Measurements from ENCODE around the gene MSI2.
A peak's percentile ranks its signal among the peaks of the same experiment; 100 is the strongest.

The MSI2 gene

GRCh38 chr17:57343717-57344116 is 87.4 kb downstream of the MSI2 start:
- peaks cover 89% of the 10 kb centered on the region for H3K36me3 ChIP-seq (ENCODE audit: insufficient read depth, low read length)
- H3F3A ChIP-seq (ENCODE audit: insufficient read depth, low read length), result no peaks in the 10 kb centered on the region
- H2AFZ ChIP-seq (ENCODE audit: low read length), result no peak overlapping the region
- no peak overlapping the region for H3K4me3 ChIP-seq (ENCODE audit: low read depth, low read length, poor library complexity, severe bottlenecking)
- H3K9ac ChIP-seq (ENCODE audit: low read length), result no peak overlapping the region
- no peaks in the 10 kb centered on the region for H3K9me2 ChIP-seq (ENCODE audit: low read depth, low read length)
- TF ChIP-seq CTCF (IDR thresholded peaks at IDR 0.05; ENCODE audit: low read length), result no peak
- no peak for TF ChIP-seq EZH2 (IDR thresholded peaks at IDR 0.05; ENCODE audit: borderline replicate concordance, low read length)
- no peaks in the 10 kb centered on the region for H4K20me1 ChIP-seq (ENCODE audit: insufficient read depth, low read length)
- peaks cover 38% of the 10 kb centered on the region for H3K4me1 ChIP-seq (ENCODE audit: insufficient read depth, low read length, severe bottlenecking)
- H3K79me2 ChIP-seq (ENCODE audit: insufficient read depth, low read length), result peaks cover 59% of the 10 kb centered on the region
- no peaks in the 10 kb centered on the region for H3K9me3 ChIP-seq (ENCODE audit: low read length)
- no peaks in the 10 kb centered on the region for H3K27me3 ChIP-seq (ENCODE audit: insufficient read depth, low read length)
- no peak overlapping the region for H3K27ac ChIP-seq (ENCODE audit: low read depth, low read length, poor library complexity, severe bottlenecking)
- no peak overlapping the region for H3K4me2 ChIP-seq (ENCODE audit: low read length)

- Histone ChIP-seq H3K36me3 (ENCODE audit: insufficient read depth, low read length) (peaks cover 91% of the 10 kb centered on the region), H2AFZ (ENCODE audit: low read length) (no peak overlapping the region), H3K4me1 (ENCODE audit: insufficient read depth, low read length, severe bottlenecking) (peaks cover 33% of the 10 kb centered on the region), H3K27me3 (ENCODE audit: insufficient read depth, low read length) (no peaks in the 10 kb centered on the region), H4K20me1 (ENCODE audit: insufficient read depth, low read length) (no peaks in the 10 kb centered on the region), H3F3A (ENCODE audit: insufficient read depth, low read length) (no peaks in the 10 kb centered on the region), H3K27ac (ENCODE audit: low read depth, low read length, poor library complexity, severe bottlenecking) (no peak overlapping the region), H3K9me2 (ENCODE audit: low read depth, low read length) (no peaks in the 10 kb centered on the region), H3K79me2 (ENCODE audit: insufficient read depth, low read length) (peaks cover 58% of the 10 kb centered on the region), H3K9ac (ENCODE audit: low read length) (no peak overlapping the region), H3K4me2 (ENCODE audit: low read length) (no peak overlapping the region), H3K4me3 (ENCODE audit: low read depth, low read length, poor library complexity, severe bottlenecking) (no peak overlapping the region), H3K9me3 (ENCODE audit: low read length) (no peaks in the 10 kb centered on the region)
- TF ChIP-seq EZH2 (IDR thresholded peaks at IDR 0.05; ENCODE audit: borderline replicate concordance, low read length) (no peak), CTCF (IDR thresholded peaks at IDR 0.05; ENCODE audit: low read length) (no peak)
These were observed 87.9 kb downstream of the MSI2 start for GRCh38 chr17:57344261-57344660.

- TF ChIP-seq CTCF (IDR thresholded peaks at IDR 0.05; ENCODE audit: low read length) (no peak), EZH2 (IDR thresholded peaks at IDR 0.05; ENCODE audit: borderline replicate concordance, low read length) (no peak)
- Histone ChIP-seq H3K4me1 (ENCODE audit: insufficient read depth, low read length, severe bottlenecking) (peaks cover 32% of the 10 kb centered on the region), H3K4me2 (ENCODE audit: low read length) (no peak overlapping the region), H3K79me2 (ENCODE audit: insufficient read depth, low read length) (peaks cover 18% of the 10 kb centered on the region), H3K9me3 (ENCODE audit: low read length) (no peaks in the 10 kb centered on the region), H2AFZ (ENCODE audit: low read length) (no peak overlapping the region), H3K9ac (ENCODE audit: low read length) (no peak overlapping the region), H3K27ac (ENCODE audit: low read depth, low read length, poor library complexity, severe bottlenecking) (peak overlapping the region; percentile 48), H4K20me1 (ENCODE audit: insufficient read depth, low read length) (no peaks in the 10 kb centered on the region), H3K27me3 (ENCODE audit: insufficient read depth, low read length) (no peaks in the 10 kb centered on the region), H3K9me2 (ENCODE audit: low read depth, low read length) (no peaks in the 10 kb centered on the region), H3K36me3 (ENCODE audit: insufficient read depth, low read length) (peaks cover 77% of the 10 kb centered on the region), H3F3A (ENCODE audit: insufficient read depth, low read length) (no peaks in the 10 kb centered on the region), H3K4me3 (ENCODE audit: low read depth, low read length, poor library complexity, severe bottlenecking) (no peak overlapping the region)
These were observed 93.4 kb downstream of the MSI2 start for GRCh38 chr17:57349541-57350247.
